Measurements from ENCODE around the gene CAMTA1.

The CAMTA1 gene

DNA sequence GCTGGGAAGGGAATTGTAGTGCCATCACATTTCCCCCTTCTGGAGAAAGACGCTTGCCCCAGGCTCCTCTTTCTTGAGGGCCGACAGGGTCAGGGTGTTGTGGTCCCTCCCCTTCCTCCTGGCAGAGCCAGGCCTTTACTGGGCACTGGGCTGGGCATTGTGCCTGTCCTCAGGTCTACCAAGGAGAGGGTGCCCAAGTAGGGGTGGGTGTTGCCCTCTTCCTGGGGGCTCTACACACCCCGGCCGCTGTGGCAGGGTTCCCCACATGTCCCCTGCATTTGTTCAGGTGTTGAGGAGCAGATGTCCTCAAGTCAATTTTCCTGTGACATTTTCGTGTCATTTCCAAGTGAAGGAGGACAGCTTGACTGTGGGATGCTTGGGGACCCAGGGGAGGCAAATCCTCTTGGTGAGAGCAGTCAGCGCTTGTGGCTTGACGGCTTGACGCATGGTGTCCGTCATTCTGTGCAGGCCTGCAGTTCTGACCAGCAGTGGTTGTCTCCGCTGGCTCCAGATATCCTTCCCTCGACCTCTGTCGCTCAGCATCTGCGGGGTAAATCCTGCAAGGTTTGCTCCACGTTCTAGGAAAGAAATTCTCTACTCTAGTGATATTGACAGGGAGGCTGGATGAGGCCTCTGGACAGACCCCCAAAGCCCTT lies 804.0 kb downstream of the CAMTA1 start:
- ChIA-PET CTCF (no interaction called here), POLR2A (no interaction called here)
- DNase-seq (ENCODE audit: extremely low spot score), result no peak
- TF ChIP-seq, protein P1, sequence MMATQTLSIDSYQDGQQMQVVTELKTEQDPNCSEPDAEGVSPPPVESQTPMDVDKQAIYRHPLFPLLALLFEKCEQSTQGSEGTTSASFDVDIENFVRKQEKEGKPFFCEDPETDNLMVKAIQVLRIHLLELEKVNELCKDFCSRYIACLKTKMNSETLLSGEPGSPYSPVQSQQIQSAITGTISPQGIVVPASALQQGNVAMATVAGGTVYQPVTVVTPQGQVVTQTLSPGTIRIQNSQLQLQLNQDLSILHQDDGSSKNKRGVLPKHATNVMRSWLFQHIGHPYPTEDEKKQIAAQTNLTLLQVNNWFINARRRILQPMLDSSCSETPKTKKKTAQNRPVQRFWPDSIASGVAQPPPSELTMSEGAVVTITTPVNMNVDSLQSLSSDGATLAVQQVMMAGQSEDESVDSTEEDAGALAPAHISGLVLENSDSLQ (IDR thresholded peaks at IDR 0.05), result no peak
- TF ChIP-seq CTBP1 (IDR thresholded peaks at IDR 0.05; ENCODE audit: borderline replicate concordance) (no peak), ZNF384 (IDR thresholded peaks at IDR 0.05) (no peak), BHLHE40 (IDR thresholded peaks at IDR 0.05; ENCODE audit: borderline replicate concordance) (no peak), ARNT (IDR thresholded peaks at IDR 0.05) (no peak), L3MBTL2 (conservative IDR thresholded peaks at IDR 0.05) (no peak), SP1 (IDR thresholded peaks at IDR 0.05) (no peak)

DNA sequence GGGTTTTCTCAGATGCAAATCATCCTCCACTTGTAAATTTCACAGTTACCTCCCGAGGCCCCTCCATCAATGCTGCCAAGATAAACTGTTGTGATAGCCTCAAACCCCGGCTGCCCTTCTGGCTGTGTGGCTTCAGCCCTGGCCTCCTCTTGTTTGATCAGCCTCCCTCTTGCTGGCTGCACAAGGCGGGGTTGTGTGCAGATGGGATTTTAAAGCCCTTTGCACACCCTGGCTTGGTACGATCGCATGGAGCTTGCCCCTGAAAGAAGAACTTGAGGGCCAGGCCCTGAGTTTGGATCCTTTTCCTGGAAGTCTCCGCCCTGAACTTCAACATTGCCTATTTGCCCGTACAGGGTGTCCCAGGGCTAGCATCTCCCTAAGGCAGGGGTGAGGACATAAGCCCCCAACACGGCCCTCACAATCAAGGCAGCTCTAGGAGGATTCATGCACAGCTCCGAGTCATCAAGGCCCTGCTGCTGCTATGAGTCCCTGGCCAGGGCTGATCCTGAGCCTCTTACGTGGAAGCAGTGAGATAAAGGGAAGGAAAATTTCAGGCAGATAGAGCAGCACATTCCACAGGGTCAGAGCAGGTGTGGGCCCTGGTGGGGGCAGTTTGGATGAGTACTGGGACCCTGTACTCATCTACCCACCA lies 804.6 kb downstream of the CAMTA1 start:
- ChIA-PET POLR2A (no interaction called here), CTCF (interaction anchor here (0.5 kb wide), 1 partner anchor 888 kb away, joined by 4 read pairs; no protein-coding TSS in a partner anchor)
- no peak for DNase-seq (ENCODE audit: extremely low spot score)
- TF ChIP-seq SP1 (IDR thresholded peaks at IDR 0.05), result no peak
- TF ChIP-seq SUZ12 (IDR thresholded peaks at IDR 0.05), result no peak
- no peak for TF ChIP-seq L3MBTL2 (conservative IDR thresholded peaks at IDR 0.05)
- no peak for TF ChIP-seq ELF4 (IDR thresholded peaks at IDR 0.05)
- TF ChIP-seq NFRKB (IDR thresholded peaks at IDR 0.05), result no peak
- TF ChIP-seq LEF1 (IDR thresholded peaks at IDR 0.05; ENCODE audit: borderline replicate concordance), result no peak
- no peak for TF ChIP-seq ARNT (IDR thresholded peaks at IDR 0.05)
- no peak for TF ChIP-seq FOXK2 (IDR thresholded peaks at IDR 0.05)
- TF ChIP-seq FOXA1 (IDR thresholded peaks at IDR 0.05), result no peak
- TF ChIP-seq HDGF (IDR thresholded peaks at IDR 0.05; ENCODE audit: borderline replicate concordance), result no peak
- no peak for TF ChIP-seq CTBP1 (IDR thresholded peaks at IDR 0.05; ENCODE audit: borderline replicate concordance)
- TF ChIP-seq FOXM1 (IDR thresholded peaks at IDR 0.05; ENCODE audit: borderline replicate concordance), result no peak
- TF ChIP-seq, protein P1 (IDR thresholded peaks at IDR 0.05), result no peak
- TF ChIP-seq BHLHE40 (IDR thresholded peaks at IDR 0.05; ENCODE audit: borderline replicate concordance), result no peak
- TF ChIP-seq TARDBP (IDR thresholded peaks at IDR 0.05), result no peak
- no peak for TF ChIP-seq ZNF384 (IDR thresholded peaks at IDR 0.05)

DNA sequence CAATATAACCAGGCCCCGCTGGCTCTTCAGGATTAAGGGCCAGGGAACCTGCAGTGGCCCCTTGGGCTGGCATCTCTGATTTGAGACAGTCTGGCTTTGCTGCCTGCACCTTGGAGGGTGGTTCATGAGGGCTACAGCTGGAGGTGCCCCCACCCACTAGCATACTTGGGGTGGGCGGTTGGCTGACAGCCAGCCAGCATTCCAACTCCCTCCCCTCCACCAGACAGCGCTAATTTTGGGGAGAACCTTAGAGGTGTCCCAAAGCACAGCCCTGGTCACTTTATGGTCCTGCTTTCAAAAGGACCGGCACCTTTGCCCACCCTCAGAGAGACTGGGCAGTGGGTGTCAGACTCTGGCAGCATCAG lies 805.2 kb downstream of the CAMTA1 start:
- DNase-seq (ENCODE audit: extremely low spot score), result no peak
- POLR2A ChIA-PET, result no interaction called here
- CTCF ChIA-PET, result interaction anchor here (0.5 kb wide), 1 partner anchor 888 kb away, joined by 4 read pairs; no protein-coding TSS in a partner anchor
- TF ChIP-seq ZNF384 (IDR thresholded peaks at IDR 0.05), result no peak
- TF ChIP-seq CTBP1 (IDR thresholded peaks at IDR 0.05; ENCODE audit: borderline replicate concordance), result no peak
- no peak for TF ChIP-seq SUZ12 (IDR thresholded peaks at IDR 0.05)
- TF ChIP-seq, protein P1 (IDR thresholded peaks at IDR 0.05), result no peak
- TF ChIP-seq SP1 (IDR thresholded peaks at IDR 0.05), result no peak
- no peak for TF ChIP-seq HDGF (IDR thresholded peaks at IDR 0.05; ENCODE audit: borderline replicate concordance)
- TF ChIP-seq TARDBP (IDR thresholded peaks at IDR 0.05), result no peak
- TF ChIP-seq FOXK2 (IDR thresholded peaks at IDR 0.05), result no peak
- no peak for TF ChIP-seq BHLHE40 (IDR thresholded peaks at IDR 0.05; ENCODE audit: borderline replicate concordance)
- TF ChIP-seq L3MBTL2 (conservative IDR thresholded peaks at IDR 0.05), result no peak
- no peak for TF ChIP-seq FOXA1 (IDR thresholded peaks at IDR 0.05)
- no peak for TF ChIP-seq FOXM1 (IDR thresholded peaks at IDR 0.05; ENCODE audit: borderline replicate concordance)
- no peak for TF ChIP-seq LEF1 (IDR thresholded peaks at IDR 0.05; ENCODE audit: borderline replicate concordance)
- no peak for TF ChIP-seq NFRKB (IDR thresholded peaks at IDR 0.05)
- TF ChIP-seq ELF4 (IDR thresholded peaks at IDR 0.05), result no peak
- no peak for TF ChIP-seq ARNT (IDR thresholded peaks at IDR 0.05)

DNA sequence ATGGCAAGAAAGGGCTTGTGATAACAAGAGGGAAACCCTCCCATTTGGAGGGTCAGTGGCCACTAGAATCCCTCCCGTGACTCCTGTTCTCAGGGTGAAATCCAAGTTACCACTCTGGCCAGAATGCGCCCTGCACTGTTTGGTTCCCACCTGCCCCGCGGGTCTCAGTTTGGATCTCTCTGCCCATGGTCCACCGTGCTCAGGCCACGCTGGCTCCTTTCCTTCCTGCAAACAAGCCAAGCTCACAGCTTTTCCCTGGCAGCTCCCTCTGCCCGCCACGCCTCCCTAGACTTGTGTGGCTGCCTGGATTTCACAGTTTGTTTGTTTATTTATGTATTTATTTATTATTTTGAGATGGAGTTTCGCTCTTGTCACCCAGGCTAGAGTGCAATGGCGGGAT lies 806.3 kb downstream of the CAMTA1 start:
- TF ChIP-seq SUZ12 (IDR thresholded peaks at IDR 0.05) (no peak), FOXM1 (IDR thresholded peaks at IDR 0.05; ENCODE audit: borderline replicate concordance) (no peak), L3MBTL2 (conservative IDR thresholded peaks at IDR 0.05) (no peak), SP1 (IDR thresholded peaks at IDR 0.05) (no peak), HDGF (IDR thresholded peaks at IDR 0.05; ENCODE audit: borderline replicate concordance) (no peak), FOXA1 (IDR thresholded peaks at IDR 0.05) (no peak), NFRKB (IDR thresholded peaks at IDR 0.05) (no peak)
- DNase-seq (ENCODE audit: extremely low spot score), result no peak
- CTCF ChIA-PET, result no interaction called here
- POLR2A ChIA-PET, result no interaction called here

DNA sequence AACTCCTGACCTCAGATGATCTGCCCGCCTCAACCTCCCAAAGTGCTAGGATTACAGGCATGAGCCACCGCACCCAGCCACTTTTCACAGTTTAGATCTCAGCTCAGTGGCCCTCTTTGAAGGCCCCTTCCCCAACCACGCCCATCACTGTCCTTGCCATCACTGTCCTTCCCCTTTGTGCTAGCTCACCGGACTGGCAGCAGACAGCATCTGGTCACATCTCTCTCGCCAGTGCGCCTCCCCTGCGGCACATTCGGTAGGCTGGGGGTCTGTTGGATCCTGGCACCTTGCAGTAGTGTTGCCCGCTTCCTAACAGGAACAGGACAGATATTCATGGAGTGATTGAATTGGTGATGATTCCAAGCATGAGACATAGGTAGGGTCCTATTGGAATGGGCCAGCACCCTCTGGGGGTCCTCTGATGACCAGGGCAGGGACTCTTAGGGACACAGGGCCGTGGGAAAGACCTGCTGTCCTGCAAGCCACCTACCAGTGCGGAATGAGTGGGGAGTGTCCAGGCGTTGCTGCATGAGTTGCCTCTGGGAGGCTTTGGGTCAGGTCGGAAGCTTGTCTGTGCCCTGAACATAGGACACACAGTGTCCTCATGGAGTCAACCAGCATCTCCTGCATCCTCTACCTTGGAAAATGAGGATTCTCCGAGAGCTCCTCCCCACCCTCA lies 807.0 kb downstream of the CAMTA1 start:
- no peak for DNase-seq (ENCODE audit: extremely low spot score)
- POLR2A ChIA-PET, result no interaction called here
- CTCF ChIA-PET, result no interaction called here
- TF ChIP-seq ARNT (IDR thresholded peaks at IDR 0.05) (no peak), NFRKB (IDR thresholded peaks at IDR 0.05) (no peak), LEF1 (IDR thresholded peaks at IDR 0.05; ENCODE audit: borderline replicate concordance) (no peak), HDGF (IDR thresholded peaks at IDR 0.05; ENCODE audit: borderline replicate concordance) (no peak), FOXA1 (IDR thresholded peaks at IDR 0.05) (no peak), BHLHE40 (IDR thresholded peaks at IDR 0.05; ENCODE audit: borderline replicate concordance) (no peak), TARDBP (IDR thresholded peaks at IDR 0.05) (no peak), ELF4 (IDR thresholded peaks at IDR 0.05) (no peak), SP1 (IDR thresholded peaks at IDR 0.05) (no peak), FOXM1 (IDR thresholded peaks at IDR 0.05; ENCODE audit: borderline replicate concordance) (no peak), FOXK2 (IDR thresholded peaks at IDR 0.05) (no peak)
- TF ChIP-seq, protein P1 (IDR thresholded peaks at IDR 0.05), result no peak
